ENCODE measurements around the gene ZDHHC9.

- TF ChIP-seq CTCF (IDR thresholded peaks at IDR 0.05), result no peak
- no peak for TF ChIP-seq EP300 (IDR thresholded peaks at IDR 0.05)
Observed at GRCh38 chrX:129825746-129826505, 17.8 kb downstream of the ZDHHC9 start.

Data from ovary (tissue), 3 donors.